BLaER1 treated with 17β-estradiol and CSF1 and Interleukin-3, amounts not matched to agents 10 nM and 100 nM (cell line): Measurements from ENCODE around the gene ATXN1.

Experiments
- H3K27ac ChIP-seq, 11 experiments: shearing (Covaris generic); formaldehyde crosslinking; 2 replicates each; pipeline ENCODE4 v1.8.1; 2022
- H3K27me3 ChIP-seq, 11 experiments: shearing (Covaris generic); formaldehyde crosslinking; 2 replicates each; pipeline ENCODE4 v1.8.1; 2022
- H3K36me3 ChIP-seq, 11 experiments: shearing (Covaris generic); formaldehyde crosslinking; 2 replicates each; pipeline ENCODE4 v1.8.1; 2022
- H3K4me1 ChIP-seq, 10 experiments: shearing (Covaris generic); formaldehyde crosslinking; 2 replicates each; pipeline ENCODE4 v1.8.1; 2022
- H3K4me2 ChIP-seq, 11 experiments: shearing (Covaris generic); formaldehyde crosslinking; 2 replicates each; pipeline ENCODE4 v1.8.1; 2022
- H3K4me3 ChIP-seq, 10 experiments: shearing (Covaris generic); formaldehyde crosslinking; 2 replicates each; pipeline ENCODE4 v1.8.1; 2022
- H3K9ac ChIP-seq, 11 experiments: shearing (Covaris generic); formaldehyde crosslinking; 2 replicates each; pipeline ENCODE4 v1.8.1; 2022
- H3K9me3 ChIP-seq, 11 experiments: shearing (Covaris generic); formaldehyde crosslinking; replicated peaks in 1 of 11; 2 replicates each; pipeline ENCODE4 v1.8.1; 2022
- H4K20me1 ChIP-seq, 11 experiments: shearing (Covaris generic); formaldehyde crosslinking; 2 replicates each; pipeline ENCODE4 v1.8.1; 2022
- Cebpa-rat ChIP-seq, 11 experiments: shearing (Covaris generic); IDR thresholded peaks; 2 replicates each; pipeline ENCODE4 v1.8.1; 2022

ATXN1 gene

DNA sequence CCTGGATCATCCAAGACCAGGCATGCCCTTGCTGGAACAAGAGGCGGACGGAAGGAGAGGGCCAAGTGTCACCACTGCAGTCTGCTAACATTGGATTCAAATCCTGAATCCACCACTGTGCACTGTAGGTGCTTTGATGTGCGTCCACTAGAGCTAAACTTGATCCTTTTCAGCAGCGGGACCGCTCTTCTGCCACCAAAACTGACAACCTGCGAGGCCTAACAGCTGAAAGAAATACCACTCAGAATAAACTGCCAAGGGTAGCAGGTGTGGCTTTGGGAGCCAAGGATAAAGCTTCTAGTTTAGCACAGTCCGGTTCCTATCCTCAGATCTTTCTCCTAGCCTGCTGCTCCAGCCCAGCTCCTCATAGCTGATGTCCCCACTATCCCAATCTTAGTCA is 108.0 kb downstream of the ATXN1 start:
- no peak overlapping the region for H3K27ac ChIP-seq
- no peaks in the 10 kb centered on the region for H3K27me3 ChIP-seq
- peaks cover 0 to 28% (median 0%) of the 10 kb centered on the region in 11 experiments; a peak in 5 of 22 replicates for H4K20me1 ChIP-seq
- H3K4me2 ChIP-seq, result no peak overlapping the region
- peaks cover 7 to 34% (median 9%) of the 10 kb centered on the region in 10 experiments; a peak in 19 of 20 replicates for H3K4me1 ChIP-seq
- H3K9ac ChIP-seq, result no peak overlapping the region
- H3K9me3 ChIP-seq, result no peaks in the 10 kb centered on the region
- H3K36me3 ChIP-seq, result peaks cover 0 to 79% (median 0%) of the 10 kb centered on the region in 11 experiments; a peak in 6 of 22 replicates
- no peak for TF ChIP-seq Cebpa-rat (IDR thresholded peaks at IDR 0.05)
- H3K4me3 ChIP-seq, result no peak overlapping the region

DNA sequence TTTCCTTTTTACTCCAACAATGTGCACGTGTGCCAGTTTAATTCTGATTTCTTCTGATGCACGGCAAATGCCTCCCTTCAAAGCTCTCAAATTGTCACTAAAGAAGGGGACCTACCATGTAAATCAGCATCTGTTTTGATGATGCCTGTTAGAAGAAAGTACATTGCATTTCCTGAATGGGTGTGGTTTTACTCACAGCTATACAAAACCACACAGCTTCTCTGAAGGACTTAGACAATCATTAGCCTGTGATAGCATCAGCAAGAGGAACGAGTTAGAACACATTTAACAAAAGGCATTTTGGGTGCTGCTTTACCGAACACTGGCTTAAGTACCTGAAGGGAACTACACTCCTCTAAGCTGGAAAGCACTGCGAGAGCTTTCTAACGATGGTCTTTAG is 109.4 kb downstream of the ATXN1 start:
- peaks cover 0 to 30% (median 0%) of the 10 kb centered on the region in 11 experiments; a peak in 5 of 22 replicates for H4K20me1 ChIP-seq
- H3K4me3 ChIP-seq, result no peak overlapping the region
- H3K9me3 ChIP-seq, result no peaks in the 10 kb centered on the region
- peaks cover 7 to 27% (median 9%) of the 10 kb centered on the region in 10 experiments; a peak in 19 of 20 replicates for H3K4me1 ChIP-seq
- H3K27ac ChIP-seq, result no peak overlapping the region
- H3K9ac ChIP-seq, result no peak overlapping the region
- no peaks in the 10 kb centered on the region for H3K27me3 ChIP-seq
- TF ChIP-seq Cebpa-rat (IDR thresholded peaks at IDR 0.05), result no peak
- H3K4me2 ChIP-seq, result peak overlapping the region in 10 of 11 experiments; percentile 5 to 54 (median 32); a peak in 15 of 22 replicates
- H3K36me3 ChIP-seq, result peaks cover 0 to 70% (median 0%) of the 10 kb centered on the region in 11 experiments; a peak in 6 of 22 replicates

DNA sequence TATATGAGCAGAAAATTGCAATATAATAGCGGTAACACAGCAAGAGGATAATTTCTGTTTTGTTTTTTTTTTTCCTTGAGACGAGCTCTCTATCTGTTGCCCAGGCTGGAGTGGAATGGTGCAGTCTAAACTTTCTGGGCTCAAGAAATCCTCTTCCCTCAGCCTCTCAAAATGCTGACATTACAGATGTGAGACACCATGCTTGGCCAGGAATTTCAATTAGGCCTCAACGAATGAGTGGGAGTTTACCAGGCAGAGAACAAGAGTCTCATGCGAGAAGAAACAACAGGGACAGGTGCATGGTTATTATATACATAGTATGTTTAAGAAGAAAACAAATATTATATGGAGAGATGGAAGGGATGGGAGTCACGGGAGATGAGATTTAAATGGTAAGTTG is 111.4 kb downstream of the ATXN1 start:
- Histone ChIP-seq H4K20me1 (peaks cover 0 to 44% (median 0%) of the 10 kb centered on the region in 11 experiments; a peak in 5 of 22 replicates), H3K36me3 (peaks cover 0 to 67% (median 0%) of the 10 kb centered on the region in 11 experiments; a peak in 6 of 22 replicates), H3K4me1 (peaks cover 7 to 27% (median 9%) of the 10 kb centered on the region in 10 experiments; a peak in 19 of 20 replicates), H3K4me3 (no peak overlapping the region), H3K9me3 (no peaks in the 10 kb centered on the region), H3K4me2 (no peak overlapping the region), H3K9ac (no peak overlapping the region), H3K27ac (no peak overlapping the region), H3K27me3 (no peaks in the 10 kb centered on the region)
- TF ChIP-seq Cebpa-rat (IDR thresholded peaks at IDR 0.05), result no peak

DNA sequence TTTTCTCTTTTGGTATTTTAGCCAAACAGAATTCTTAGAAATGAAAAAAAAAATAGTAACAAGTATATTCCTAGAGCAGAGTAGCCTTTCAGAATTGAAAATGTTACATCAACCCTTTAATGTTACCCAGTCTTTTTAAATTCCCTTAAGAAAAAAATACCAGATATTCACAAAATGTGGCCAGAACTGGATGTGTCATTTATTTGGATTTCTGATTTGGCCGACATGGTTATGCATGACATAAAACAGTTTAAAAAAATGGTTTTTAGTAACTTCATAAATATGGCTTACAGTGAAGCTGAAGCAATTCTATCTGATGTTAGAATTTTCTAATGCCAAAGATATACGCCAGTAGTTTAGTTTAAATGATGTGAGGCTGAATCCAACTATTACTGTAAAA is 112.0 kb downstream of the ATXN1 start:
- Histone ChIP-seq H3K4me1 (peaks cover 7 to 27% (median 9%) of the 10 kb centered on the region in 10 experiments; a peak in 19 of 20 replicates), H4K20me1 (peaks cover 0 to 44% (median 0%) of the 10 kb centered on the region in 11 experiments; a peak in 5 of 22 replicates), H3K4me3 (no peak overlapping the region), H3K9me3 (no peaks in the 10 kb centered on the region), H3K9ac (no peak overlapping the region), H3K36me3 (peaks cover 0 to 67% (median 0%) of the 10 kb centered on the region in 11 experiments; a peak in 6 of 22 replicates), H3K27me3 (no peaks in the 10 kb centered on the region), H3K4me2 (no peak overlapping the region), H3K27ac (no peak overlapping the region)
- TF ChIP-seq Cebpa-rat (IDR thresholded peaks at IDR 0.05), result no peak

DNA sequence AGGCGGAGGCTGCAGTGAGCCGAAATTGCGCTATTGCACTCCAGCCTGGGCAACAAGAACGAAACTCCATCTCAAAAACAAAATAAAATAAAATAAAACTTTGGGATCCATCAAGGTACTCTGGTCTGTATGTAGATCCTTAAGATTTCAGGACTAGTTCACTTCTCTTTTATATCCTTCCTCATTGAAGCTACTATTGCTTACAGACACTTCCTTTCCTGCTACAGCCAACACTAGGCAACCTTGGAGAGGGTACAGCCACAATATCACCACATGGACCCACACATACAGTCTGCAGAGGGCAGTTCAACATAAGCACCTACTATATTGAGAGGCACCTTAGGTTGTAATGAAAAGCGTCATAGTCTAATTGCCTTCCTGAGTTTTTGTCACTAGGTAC is 113.3 kb downstream of the ATXN1 start:
- no peaks in the 10 kb centered on the region for H3K27me3 ChIP-seq
- no peaks in the 10 kb centered on the region for H3K9me3 ChIP-seq
- H4K20me1 ChIP-seq, result peaks cover 0 to 44% (median 0%) of the 10 kb centered on the region in 11 experiments; a peak in 5 of 22 replicates
- H3K9ac ChIP-seq, result no peak overlapping the region
- TF ChIP-seq Cebpa-rat (IDR thresholded peaks at IDR 0.05), result no peak
- peaks cover 7 to 23% (median 9%) of the 10 kb centered on the region in 10 experiments; a peak in 19 of 20 replicates for H3K4me1 ChIP-seq
- H3K36me3 ChIP-seq, result peaks cover 0 to 67% (median 0%) of the 10 kb centered on the region in 11 experiments; a peak in 6 of 22 replicates
- no peak overlapping the region for H3K4me3 ChIP-seq
- no peak overlapping the region for H3K27ac ChIP-seq
- H3K4me2 ChIP-seq, result no peak overlapping the region

DNA sequence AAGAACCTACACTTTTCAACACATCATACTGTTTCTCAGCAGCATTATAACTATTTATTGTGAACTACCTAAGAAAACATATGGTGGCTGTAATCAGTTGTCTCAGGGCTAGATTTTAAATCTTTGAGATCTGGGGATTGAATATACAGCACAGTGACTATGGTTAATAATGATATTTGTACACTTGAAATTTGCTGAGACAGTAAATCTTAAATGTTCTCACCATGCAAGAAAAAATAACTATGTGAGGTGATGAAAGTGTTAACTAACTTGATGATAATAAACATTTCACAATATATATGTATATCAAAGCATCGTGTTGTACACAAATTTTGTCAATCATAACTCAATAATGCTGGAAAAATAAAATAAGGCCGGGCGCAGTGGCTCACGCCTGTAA is 113.8 kb downstream of the ATXN1 start:
- Histone ChIP-seq H3K4me3 (no peak overlapping the region), H3K4me2 (no peak overlapping the region)
- TF ChIP-seq Cebpa-rat (IDR thresholded peaks at IDR 0.05), result no peak

DNA sequence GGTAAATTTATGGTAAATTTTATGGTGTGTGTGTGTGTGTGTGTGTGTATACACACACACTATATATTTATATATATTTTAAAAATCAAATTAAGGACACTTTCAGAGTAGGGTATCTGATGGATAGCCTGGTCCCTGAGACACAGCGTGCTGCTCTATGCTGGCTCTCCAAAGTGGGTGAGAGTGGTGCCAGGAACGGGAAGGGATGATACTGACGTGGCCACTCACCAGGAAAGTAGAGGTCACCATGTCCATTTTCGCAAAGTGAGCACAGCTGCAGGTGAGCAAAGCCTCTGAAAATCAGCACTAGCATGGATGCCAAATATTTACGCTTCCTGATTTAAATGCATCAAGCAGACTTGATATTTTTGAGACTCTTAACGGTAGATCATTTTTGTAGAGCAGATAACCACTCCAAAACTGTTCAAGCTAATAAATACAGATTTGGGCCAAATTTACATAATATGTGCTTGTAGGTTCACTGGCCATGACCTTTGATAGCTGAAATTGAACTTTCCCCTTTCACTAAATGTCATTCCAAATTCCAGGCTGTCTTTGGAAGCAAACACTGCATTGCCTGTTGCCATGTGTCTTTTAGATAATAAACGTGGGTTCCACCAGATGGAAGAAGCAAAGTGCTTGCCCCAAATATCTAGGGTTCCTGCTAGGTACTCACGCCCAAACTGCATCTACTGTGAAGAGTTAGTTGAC is 116.6 kb downstream of the ATXN1 start:
- Histone ChIP-seq H3K9me3 (peaks cover 0 to 26% (median 9%) of the 10 kb centered on the region in 11 experiments; a peak in 13 of 22 replicates), H3K27me3 (no peaks in the 10 kb centered on the region), H3K4me1 (peaks cover 0 to 9% (median 0%) of the 10 kb centered on the region in 10 experiments; a peak in 3 of 20 replicates), H3K4me3 (no peak overlapping the region), H3K9ac (no peak overlapping the region), H3K36me3 (peaks cover 0 to 69% (median 0%) of the 10 kb centered on the region in 11 experiments; a peak in 8 of 22 replicates), H4K20me1 (peaks cover 0 to 21% (median 0%) of the 10 kb centered on the region in 11 experiments; a peak in 3 of 22 replicates), H3K27ac (no peak overlapping the region), H3K4me2 (no peak overlapping the region)
- TF ChIP-seq Cebpa-rat (IDR thresholded peaks at IDR 0.05), result no peak

More for the DNA sequence above, 113.8 kb downstream of the ATXN1 start:
- Histone ChIP-seq H4K20me1 (peaks cover 0 to 40% (median 0%) of the 10 kb centered on the region in 11 experiments; a peak in 5 of 22 replicates), H3K27me3 (no peaks in the 10 kb centered on the region), H3K27ac (no peak overlapping the region), H3K4me1 (peaks cover 7 to 18% (median 9%) of the 10 kb centered on the region in 10 experiments; a peak in 19 of 20 replicates), H3K9me3 (peaks cover 0 to 2% (median 0%) of the 10 kb centered on the region in 11 experiments; a peak in 1 of 22 replicates), H3K9ac (no peak overlapping the region), H3K36me3 (peaks cover 0 to 69% (median 0%) of the 10 kb centered on the region in 11 experiments; a peak in 6 of 22 replicates)

DNA sequence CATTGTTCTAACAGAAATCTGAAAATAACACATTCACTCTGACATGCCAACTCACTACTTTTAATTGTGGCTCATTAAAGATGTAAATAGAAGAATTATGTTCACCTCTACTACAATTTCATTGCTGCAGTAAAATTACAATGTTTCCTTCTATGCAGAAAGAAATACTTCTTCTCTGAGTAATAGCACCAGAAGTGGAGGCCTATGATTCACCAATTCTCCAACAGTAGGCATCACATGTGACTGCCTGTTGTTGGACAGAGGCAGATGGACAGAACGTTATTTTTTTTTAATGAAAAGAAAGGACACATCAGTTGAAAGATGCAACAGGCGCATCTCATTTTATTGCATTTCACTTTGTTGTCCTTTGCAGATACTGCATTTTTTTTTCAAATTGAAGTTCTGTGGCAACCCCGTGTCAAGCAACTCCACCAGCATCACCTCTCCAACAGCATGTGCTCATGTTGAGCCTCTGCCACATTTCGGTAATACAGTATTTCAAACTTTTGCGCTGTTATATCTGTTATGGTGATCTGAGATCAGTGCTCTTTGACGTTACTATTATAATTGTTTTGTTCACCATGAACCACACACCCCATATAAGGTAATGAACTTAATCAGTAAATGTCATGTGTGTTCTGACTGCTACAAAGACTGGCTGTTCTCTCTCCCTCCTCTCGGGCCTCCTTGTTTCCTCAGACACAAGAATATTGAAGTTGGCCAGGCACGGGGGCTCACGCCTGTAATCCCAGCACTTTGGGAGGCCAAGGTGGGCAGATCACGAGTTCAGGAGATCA is 121.4 kb downstream of the ATXN1 start:
- no peak overlapping the region for H3K27ac ChIP-seq
- peaks cover 0 to 18% (median 0%) of the 10 kb centered on the region in 11 experiments; a peak in 6 of 22 replicates for H4K20me1 ChIP-seq
- TF ChIP-seq Cebpa-rat (IDR thresholded peaks at IDR 0.05), result no peak
- H3K27me3 ChIP-seq, result no peaks in the 10 kb centered on the region
- H3K4me2 ChIP-seq, result no peak overlapping the region
- no peak overlapping the region for H3K9ac ChIP-seq
- peaks cover 0 to 72% (median 4%) of the 10 kb centered on the region in 11 experiments; a peak in 10 of 22 replicates for H3K36me3 ChIP-seq
- peaks cover 8 to 13% (median 11%) of the 10 kb centered on the region in 10 experiments; a peak in 19 of 20 replicates for H3K4me1 ChIP-seq
- no peak overlapping the region for H3K4me3 ChIP-seq
- peaks cover 0 to 36% (median 19%) of the 10 kb centered on the region in 11 experiments; a peak in 18 of 22 replicates for H3K9me3 ChIP-seq
